Measurements from ENCODE around the gene MATCAP1. TPM values are rescaled to one million over a fixed set of nuclear protein-coding genes. Genes with fewer than 3 reads are reported as not detected.

Gene MATCAP1
- total RNA-seq, 2 experiments from 2014 or later: 38.6 to 56.0 TPM

DNA sequence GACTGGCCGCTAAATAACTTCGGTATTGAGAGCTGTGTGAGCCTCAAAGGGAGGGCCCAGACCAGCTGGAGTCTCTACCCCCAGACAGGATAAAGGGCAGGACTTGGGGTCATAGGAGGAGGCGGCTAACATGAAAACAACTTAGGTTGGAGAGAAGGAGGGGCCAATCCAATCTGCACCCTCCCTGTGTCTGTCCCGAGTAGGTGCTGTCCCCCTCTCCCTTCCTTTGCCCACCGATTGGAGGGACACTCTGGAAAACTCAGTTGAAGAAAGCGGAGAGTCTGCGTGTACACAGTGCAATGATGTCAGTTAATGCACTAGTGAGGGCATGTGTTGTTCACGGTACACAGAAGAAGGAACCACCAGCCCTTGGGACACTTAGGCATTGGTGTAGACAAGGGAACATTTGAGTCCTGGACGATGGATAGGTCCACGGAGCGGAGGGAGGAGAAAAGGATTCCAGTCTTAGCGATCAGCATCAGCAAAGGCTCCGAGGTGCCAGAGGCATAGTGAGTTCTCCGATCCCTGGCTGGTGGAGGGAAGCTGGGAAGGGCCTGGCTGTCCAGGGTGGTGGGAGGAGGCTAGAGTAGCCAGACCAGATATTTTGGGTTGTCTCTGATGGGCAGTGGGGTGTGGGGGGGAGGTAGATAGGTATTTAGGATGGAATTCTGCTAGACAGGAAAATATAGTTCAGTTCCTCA, 12.7 kb downstream of the MATCAP1 start:
- Mint-ChIP-seq H3K4me1 (peaks cover 42% of the 10 kb centered on the region), H3K27me3 (peaks cover 65% of the 10 kb centered on the region), H3K27ac (no peak overlapping the region), H3K9me3 (ENCODE audit: low read depth) (no peaks in the 10 kb centered on the region), H3K36me3 (peaks cover 1% of the 10 kb centered on the region), H3K4me3 (peak overlapping the region; percentile 75)
- ATAC-seq: no peak
- CTCF ChIA-PET: interaction anchor here (1.1 to 4.1 kb wide), 12 partner anchors 8 to 195 kb away, joined by 3 to 39 read pairs (median 6); partner anchors contain the start of genes B3GNT9, E2F4, FBXL8 and MATCAP1
- DNase-seq: no peak

DNA sequence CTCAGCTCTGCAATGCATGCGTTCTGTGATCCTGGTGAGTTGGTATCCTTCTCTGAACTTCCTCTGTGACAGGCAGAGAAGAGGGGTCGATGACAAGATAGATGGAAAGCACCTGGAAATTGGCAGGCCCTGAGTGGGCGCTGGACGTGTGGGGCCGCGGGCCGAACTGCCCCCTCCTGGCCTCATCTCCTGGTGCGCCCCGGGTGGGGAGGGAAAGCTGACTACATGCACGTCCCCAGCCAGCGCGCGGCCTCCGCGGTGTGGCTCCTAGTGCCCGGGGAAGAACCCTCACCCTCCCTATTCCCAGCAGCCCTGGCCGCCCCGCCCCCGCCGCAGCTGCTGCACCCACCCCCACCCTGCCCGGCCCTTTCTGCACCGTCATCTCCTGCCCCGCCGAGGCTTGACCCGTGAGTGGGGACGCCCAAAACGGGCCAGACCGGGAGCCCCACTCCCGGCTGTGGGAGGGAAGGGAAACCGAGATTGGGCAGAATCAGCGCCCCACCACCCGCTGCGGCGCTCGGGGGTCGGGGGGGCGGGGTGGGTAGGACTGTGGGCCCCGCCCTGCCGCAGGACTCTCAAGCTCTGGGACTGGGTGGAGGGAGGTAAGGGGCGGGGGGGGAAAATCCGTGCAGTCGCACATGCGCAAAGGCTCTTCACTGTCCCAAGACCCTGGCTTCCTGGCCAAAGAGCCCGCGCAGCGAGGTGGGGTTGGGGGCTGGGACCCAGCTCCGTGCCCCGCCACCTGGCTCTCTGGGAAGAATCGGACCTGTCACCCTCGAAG, 13.4 kb downstream of the MATCAP1 start, which contains the start of gene NOL3:
Gene NOL3, plus strand, starts transcription at position 371 of the 781 bp plus-strand sequence.
- Mint-ChIP-seq H3K4me1 (peaks cover 44% of the 10 kb centered on the region), H3K27ac (peak within 1 kb of the TSS; percentile 66), H3K4me3 (peak within 1 kb of the TSS; percentile 75), H3K9me3 (ENCODE audit: low read depth) (no peaks in the 10 kb centered on the region), H3K36me3 (peaks cover 1% of the 10 kb centered on the region), H3K27me3 (peaks cover 67% of the 10 kb centered on the region)
- peak; percentile 73 for DNase-seq
- CTCF ChIA-PET: interaction anchor here (0.9 to 4.1 kb wide), 17 partner anchors 9 to 275 kb away, joined by 3 to 39 read pairs (median 4); partner anchors contain the start of genes B3GNT9, E2F4, FBXL8 and MATCAP1
- peak; percentile 24 for ATAC-seq

DNA sequence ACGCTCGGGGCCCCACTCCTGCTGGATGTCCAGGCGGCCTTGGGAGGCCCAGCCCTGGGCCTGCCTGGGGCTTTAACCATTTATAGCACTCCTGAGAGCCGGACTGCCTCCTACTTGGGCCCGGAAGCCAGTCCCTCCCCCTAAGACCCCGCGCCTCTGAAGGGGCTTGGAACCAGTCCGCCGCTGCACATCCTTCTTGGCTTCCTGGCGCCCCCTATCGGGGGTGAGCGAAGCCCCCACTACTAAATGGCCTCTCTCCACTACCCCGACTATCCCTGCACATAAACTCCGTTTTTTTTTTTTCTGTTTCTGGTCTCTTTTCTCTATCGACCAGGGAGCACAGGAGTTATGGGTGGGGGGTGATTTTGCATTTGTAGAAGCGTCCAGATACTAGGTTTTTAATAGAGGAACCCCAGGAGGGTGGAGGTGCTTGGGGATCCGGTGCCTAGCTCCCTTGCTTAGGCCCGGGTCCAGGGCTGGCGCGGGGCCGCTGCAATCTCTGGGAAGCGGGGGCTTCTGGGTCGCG, 14.1 kb downstream of the MATCAP1 start:
- DNase-seq (peak; percentile 65), ATAC-seq (no peak)
- peak overlapping the region; percentile 66 for H3K27ac Mint-ChIP-seq
- H3K4me3 Mint-ChIP-seq: peak overlapping the region; percentile 75
- CTCF ChIA-PET: interaction anchor here (0.9 to 4.1 kb wide), 15 partner anchors 10 to 274 kb away, joined by 3 to 39 read pairs (median 8); partner anchors contain the start of genes B3GNT9, E2F4, FBXL8 and MATCAP1
- H3K36me3 Mint-ChIP-seq: peaks cover 1% of the 10 kb centered on the region
- H3K27me3 Mint-ChIP-seq: peaks cover 70% of the 10 kb centered on the region
- H3K4me1 Mint-ChIP-seq: peaks cover 46% of the 10 kb centered on the region
- H3K9me3 Mint-ChIP-seq (ENCODE audit: low read depth): no peaks in the 10 kb centered on the region

DNA sequence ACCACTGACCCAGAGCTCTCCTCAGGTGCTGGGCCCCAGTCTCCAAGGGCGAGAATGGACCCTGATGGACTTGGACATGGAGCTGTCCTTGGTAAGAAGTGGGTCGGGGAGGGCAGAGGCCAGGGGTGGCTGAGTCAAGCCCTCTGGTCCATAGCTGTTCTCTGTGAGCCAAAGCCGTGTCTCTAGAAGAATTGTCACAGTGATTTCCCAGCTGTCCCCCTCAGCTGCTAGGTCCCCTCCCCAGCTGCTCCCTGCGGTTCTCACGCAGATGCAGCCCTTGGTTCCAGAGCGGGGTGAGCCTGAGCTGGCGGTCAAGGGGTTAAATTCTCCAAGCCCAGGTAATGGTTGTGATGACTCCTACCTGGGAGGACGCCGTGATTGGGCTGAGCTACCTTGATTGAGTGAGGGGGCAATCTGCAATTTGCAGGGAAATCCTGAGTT, 14.7 kb downstream of the MATCAP1 start:
- no peak for ATAC-seq
- Mint-ChIP-seq H3K36me3 (peaks cover 2% of the 10 kb centered on the region), H3K4me1 (peaks cover 47% of the 10 kb centered on the region), H3K9me3 (ENCODE audit: low read depth) (no peaks in the 10 kb centered on the region), H3K27ac (no peak overlapping the region), H3K27me3 (peaks cover 74% of the 10 kb centered on the region), H3K4me3 (no peak overlapping the region)
- CTCF ChIA-PET: interaction anchor here (0.6 to 4.1 kb wide), 8 partner anchors 9 to 274 kb away, joined by 3 to 39 read pairs (median 4); partner anchors contain the start of genes FBXL8 and TRADD
- no peak for DNase-seq

DNA sequence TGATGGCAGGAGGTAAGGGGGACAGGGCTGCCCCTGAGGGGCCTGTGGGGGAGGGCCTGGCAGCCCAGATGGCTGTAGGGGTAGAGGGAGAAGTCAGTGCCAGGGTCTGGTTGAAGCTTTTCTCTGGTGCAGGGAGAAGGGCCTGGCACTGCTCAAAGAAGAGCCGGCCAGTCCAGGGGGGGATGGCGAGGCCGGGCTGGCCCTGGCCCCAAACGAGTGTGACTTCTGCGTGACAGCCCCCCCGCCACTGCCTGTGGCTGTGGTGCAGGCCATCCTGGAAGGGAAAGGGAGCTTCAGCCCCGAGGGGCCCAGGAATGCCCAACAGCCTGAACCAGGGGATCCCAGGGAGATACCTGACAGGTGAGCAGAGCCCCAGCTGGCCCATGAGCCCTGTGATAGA, 16.2 kb downstream of the MATCAP1 start:
- ATAC-seq (no peak), DNase-seq (no peak)
- H3K9me3 Mint-ChIP-seq (ENCODE audit: low read depth): no peaks in the 10 kb centered on the region
- H3K27ac Mint-ChIP-seq: no peak overlapping the region
- H3K4me3 Mint-ChIP-seq: no peak overlapping the region
- H3K4me1 Mint-ChIP-seq: peaks cover 43% of the 10 kb centered on the region
- CTCF ChIA-PET: interaction anchor here (0.6 to 4.1 kb wide), 5 partner anchors 8 to 50 kb away, joined by 3 to 39 read pairs (median 5); partner anchors contain the start of genes FBXL8 and TRADD
- peaks cover 70% of the 10 kb centered on the region for H3K27me3 Mint-ChIP-seq
- H3K36me3 Mint-ChIP-seq: peaks cover 3% of the 10 kb centered on the region

DNA sequence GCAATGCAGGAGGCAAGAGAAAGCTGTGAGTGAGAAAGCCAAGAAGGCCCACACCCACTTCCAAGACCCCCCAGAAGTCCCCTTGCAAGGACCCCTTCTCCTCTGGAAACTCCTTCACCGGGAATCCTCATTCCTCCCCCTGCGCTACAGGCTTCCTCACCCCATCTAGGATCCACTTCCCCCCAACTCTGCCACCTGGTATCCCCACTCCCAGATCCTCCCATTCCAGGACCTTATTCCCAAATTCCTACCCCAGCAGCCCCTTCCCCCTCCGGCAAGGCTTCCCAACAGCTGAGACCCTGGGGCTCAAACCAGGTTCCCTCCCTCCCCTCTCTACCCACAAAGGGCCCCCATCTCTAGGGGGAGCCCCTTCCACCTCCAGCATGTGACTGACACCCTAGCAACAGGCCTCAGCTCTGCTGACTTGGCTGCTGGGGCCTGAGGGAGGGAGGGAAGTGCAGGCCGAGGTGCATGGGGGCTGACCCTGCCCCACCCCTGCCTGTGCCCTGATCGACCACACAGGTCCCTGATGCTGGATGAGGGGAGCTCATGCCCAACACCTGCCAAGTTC, 17.1 kb downstream of the MATCAP1 start:
- H3K4me1 Mint-ChIP-seq: peaks cover 48% of the 10 kb centered on the region
- DNase-seq: no peak
- no peak for ATAC-seq
- H3K9me3 Mint-ChIP-seq (ENCODE audit: low read depth): no peaks in the 10 kb centered on the region
- no peak overlapping the region for H3K27ac Mint-ChIP-seq
- H3K36me3 Mint-ChIP-seq: peaks cover 5% of the 10 kb centered on the region
- no peak overlapping the region for H3K4me3 Mint-ChIP-seq
- CTCF ChIA-PET: interaction anchor here (1.9 to 17.0 kb wide), 3 partner anchors 9 to 152 kb away, joined by 6 to 395 read pairs (median 88); no protein-coding TSS in a partner anchor
- H3K27me3 Mint-ChIP-seq: peaks cover 69% of the 10 kb centered on the region

DNA sequence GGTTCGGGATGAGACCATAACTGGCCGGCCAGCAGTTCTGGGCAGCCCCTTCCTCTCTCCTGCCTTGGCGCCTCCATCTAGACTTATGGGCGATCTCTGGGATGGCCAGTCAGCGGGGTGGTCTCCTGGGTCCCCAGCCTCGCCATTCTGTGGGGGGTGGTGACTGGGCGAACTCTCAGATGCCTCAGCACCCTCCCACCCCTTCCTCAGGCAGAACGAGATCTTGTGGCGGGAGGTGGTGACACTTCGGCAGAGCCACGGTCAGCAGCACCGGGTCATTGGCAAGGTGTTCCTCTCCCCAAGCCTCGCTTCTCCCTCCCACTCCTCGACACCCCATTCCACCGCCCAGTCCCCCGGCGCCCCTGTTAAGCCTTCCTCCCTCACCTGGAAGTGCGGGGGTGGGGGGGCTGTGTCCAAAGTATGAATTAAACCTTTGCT, 17.6 kb downstream of the MATCAP1 start:
- Mint-ChIP-seq H3K9me3 (ENCODE audit: low read depth) (no peaks in the 10 kb centered on the region), H3K36me3 (peaks cover 7% of the 10 kb centered on the region), H3K4me1 (peaks cover 50% of the 10 kb centered on the region), H3K27me3 (peaks cover 63% of the 10 kb centered on the region), H3K4me3 (no peak overlapping the region), H3K27ac (no peak overlapping the region)
- DNase-seq: no peak
- CTCF ChIA-PET: interaction anchor here (10.5 to 17.0 kb wide), 2 partner anchors 10 to 151 kb away, joined by 88 to 395 read pairs; no protein-coding TSS in a partner anchor
- no peak for ATAC-seq

DNA sequence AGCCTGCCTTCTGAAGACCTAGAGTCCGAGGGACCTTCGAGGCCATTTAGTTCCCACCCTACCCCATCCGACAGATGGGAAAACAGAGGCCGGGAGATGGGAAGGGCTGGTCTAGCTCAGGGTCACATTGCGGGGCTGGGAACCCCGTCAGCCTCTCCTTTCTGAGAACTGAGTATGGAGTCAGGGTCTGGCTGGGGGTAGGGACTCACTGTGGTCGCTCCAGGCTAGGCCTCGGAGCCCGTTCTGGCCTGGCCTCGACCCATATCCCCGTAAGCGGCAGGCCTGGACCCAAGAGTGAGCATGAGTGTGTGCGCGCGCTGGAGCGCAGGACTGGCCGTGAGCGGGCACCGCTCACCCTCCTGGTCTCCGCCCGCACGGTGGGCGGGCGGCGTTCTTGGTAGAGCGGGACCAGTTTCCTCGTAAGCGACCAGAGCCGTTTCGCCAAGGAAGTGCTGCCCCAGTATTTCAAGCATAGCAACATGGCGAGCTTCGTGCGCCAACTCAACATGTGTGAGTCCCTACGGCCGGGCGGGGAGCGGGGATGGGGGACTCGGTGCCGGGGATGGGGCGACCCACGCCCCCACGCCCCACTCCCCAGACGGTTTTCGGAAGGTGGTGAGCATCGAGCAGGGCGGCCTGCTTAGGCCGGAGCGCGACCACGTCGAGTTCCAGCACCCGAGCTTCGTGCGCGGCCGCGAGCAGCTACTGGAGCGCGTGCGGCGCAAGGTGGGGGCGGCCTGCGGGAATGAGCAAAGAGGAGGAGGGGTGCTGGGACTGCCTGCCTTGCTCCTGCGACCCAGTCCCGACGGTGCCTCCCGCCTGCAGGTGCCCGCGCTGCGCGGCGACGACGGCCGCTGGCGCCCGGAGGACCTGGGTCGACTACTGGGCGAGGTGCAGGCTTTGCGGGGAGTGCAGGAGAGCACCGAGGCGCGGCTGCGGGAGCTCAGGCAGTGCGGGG, 18.4 kb downstream of the MATCAP1 start:
- Mint-ChIP-seq H3K4me3 (no peak overlapping the region), H3K4me1 (peaks cover 48% of the 10 kb centered on the region), H3K36me3 (peaks cover 7% of the 10 kb centered on the region), H3K27ac (no peak overlapping the region), H3K27me3 (peaks cover 58% of the 10 kb centered on the region), H3K9me3 (ENCODE audit: low read depth) (no peaks in the 10 kb centered on the region)
- CTCF ChIA-PET: interaction anchor here (0.6 to 17.0 kb wide), 7 partner anchors 10 to 211 kb away, joined by 3 to 395 read pairs (median 5); partner anchors contain the start of gene MATCAP1
- ATAC-seq (no peak), DNase-seq (no peak)

DNA sequence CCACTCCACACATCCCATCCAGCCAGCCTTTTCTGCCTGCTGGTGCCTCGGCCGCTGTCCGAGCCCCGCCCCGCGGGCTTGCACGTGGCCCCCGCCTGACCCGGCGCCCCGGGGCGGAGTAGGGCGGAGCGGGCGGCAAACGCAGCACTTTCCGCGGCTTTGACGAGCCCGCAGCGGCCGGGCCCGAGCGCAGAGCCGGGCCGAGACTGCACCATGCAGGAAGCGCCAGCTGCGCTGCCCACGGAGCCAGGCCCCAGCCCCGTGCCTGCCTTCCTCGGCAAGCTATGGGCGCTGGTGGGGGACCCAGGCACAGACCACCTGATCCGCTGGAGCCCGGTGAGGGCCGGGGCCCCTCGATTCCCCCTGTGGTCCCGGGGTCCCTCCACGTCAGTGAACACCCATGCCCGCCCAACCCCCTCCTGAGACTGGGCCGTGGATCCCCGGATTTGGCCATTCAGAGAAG, 19.1 kb downstream of the MATCAP1 start, which contains the start of gene HSF4:
Gene HSF4, plus strand, starts transcription at position 147 of the 463 bp plus-strand sequence. Its CDS starts 67 bp downstream, at position 214.
- Mint-ChIP-seq H3K4me1 (peaks cover 44% of the 10 kb centered on the region), H3K36me3 (peaks cover 7% of the 10 kb centered on the region), H3K27ac (no peak within 1 kb of the TSS), H3K9me3 (ENCODE audit: low read depth) (no peaks in the 10 kb centered on the region), H3K4me3 (peak within 1 kb of the TSS; percentile 49), H3K27me3 (peaks cover 53% of the 10 kb centered on the region)
- no peak for DNase-seq
- CTCF ChIA-PET: interaction anchor here (1.2 to 17.0 kb wide), 6 partner anchors 9 to 211 kb away, joined by 3 to 395 read pairs (median 40); partner anchors contain the start of gene MATCAP1
- ATAC-seq: no peak

DNA sequence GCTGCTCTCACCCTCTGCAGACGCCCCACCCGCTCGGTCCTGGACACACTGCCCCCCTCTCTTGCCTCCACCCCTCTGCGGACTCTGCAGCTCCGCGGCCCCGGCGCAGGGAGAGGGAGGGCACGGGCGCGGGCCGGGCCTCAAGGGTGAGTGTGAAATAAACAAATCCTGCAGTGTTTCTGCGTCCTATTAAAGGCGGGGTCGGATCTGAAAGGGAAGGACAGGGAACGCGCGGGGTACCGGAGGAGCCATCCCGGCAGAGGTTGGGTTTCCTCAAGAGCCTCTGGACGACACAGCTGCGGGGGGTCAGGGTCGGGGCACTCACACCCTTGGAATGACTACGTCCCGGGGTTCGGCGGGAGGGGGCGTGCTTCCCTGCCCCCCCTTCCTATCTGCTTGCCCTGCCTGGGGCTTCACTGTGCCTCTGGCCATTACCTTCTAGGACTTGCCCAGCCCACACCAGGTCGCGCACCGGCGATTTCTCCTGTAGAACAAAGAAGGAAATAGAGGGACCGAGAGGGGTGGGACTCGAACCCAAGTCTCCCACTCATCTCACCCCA, 19.7 kb downstream of the MATCAP1 start:
- peak overlapping the region; percentile 49 for H3K4me3 Mint-ChIP-seq
- no peak overlapping the region for H3K27ac Mint-ChIP-seq
- H3K27me3 Mint-ChIP-seq: peaks cover 49% of the 10 kb centered on the region
- peaks cover 7% of the 10 kb centered on the region for H3K36me3 Mint-ChIP-seq
- H3K4me1 Mint-ChIP-seq: peaks cover 42% of the 10 kb centered on the region
- CTCF ChIA-PET: interaction anchor here (1.0 to 17.0 kb wide), 8 partner anchors 9 to 220 kb away, joined by 3 to 395 read pairs (median 4); partner anchors contain the start of gene MATCAP1
- no peaks in the 10 kb centered on the region for H3K9me3 Mint-ChIP-seq (ENCODE audit: low read depth)
- ATAC-seq (no peak), DNase-seq (no peak)
